Panc1 (cell line): Measurements from ENCODE around the gene GRID1. TPM values are rescaled to one million over a fixed set of nuclear protein-coding genes. Genes with fewer than 3 reads are reported as not detected.

Experiments
- ATAC-seq: fragments of 200-7000 bp; cut with Tn5 transposase; 2 replicates; pipeline ENCODE4 v1.9.1; 2020; ENCODE audit warnings: mild to moderate bottlenecking, moderate library complexity
- BruUV-seq: library from RNA; stranded (reverse); fragments of 400-500 nt; replicated peaks from 2 replicates; lab custom pipeline; 2021; lab: Mats Ljungman, UMichigan
- CTCF ChIA-PET: fragments of 300-600 bp; sonication (Branson Sonifier 250); formaldehyde crosslinking; loops from one replicate; lab custom pipeline; 2022; ENCODE audit warnings: antibody characterized with exemption; lab: Charles Lee
- POLR2A ChIA-PET: fragments of 300-600 bp; sonication (Branson Sonifier 250); formaldehyde crosslinking; loops from one replicate; lab custom pipeline; 2022; ENCODE audit warnings: antibody characterized with exemption; lab: Charles Lee
- DNase-seq: peaks from one replicate; pipeline ENCODE4 v3.0.0-alpha.2; 2010; ENCODE audit warnings: low read depth, low spot score
- H3K27ac ChIP-seq: 2 replicates; pipeline ENCODE4 v1.5.1; 2011; ENCODE audit warnings: mild to moderate bottlenecking, low read length, inconsistent platforms
- H3K27me3 ChIP-seq: fragments of 200-500 bp; sonication (Bioruptor generic); 2 replicates; pipeline ENCODE4 v1.6.0; 2014; ENCODE audit warnings: low read length, inconsistent platforms; ENCODE audit not compliant: control insufficient read depth, insufficient read depth
- H3K36me3 ChIP-seq: fragments of 200-500 bp; sonication (Bioruptor generic); 2 replicates; pipeline ENCODE4 v1.5.1; 2014; ENCODE audit warnings: inconsistent platforms, mild to moderate bottlenecking, low read length, moderate library complexity; ENCODE audit not compliant: control insufficient read depth, insufficient read depth
- H3K4me1 ChIP-seq: 2 replicates; pipeline ENCODE4 v1.5.1; 2011; ENCODE audit warnings: inconsistent platforms, mild to moderate bottlenecking, low read length, moderate library complexity; ENCODE audit not compliant: control insufficient read depth, insufficient read depth
- H3K4me3 ChIP-seq, 2 experiments: 2 replicates each; pipeline ENCODE4 v1.5.1; 2011 to 2012; ENCODE audit warnings: low read depth in 2 of 2, low read length in 2 of 2, mild to moderate bottlenecking in 2 of 2, inconsistent platforms in 1 of 2, moderate library complexity in 1 of 2
- H3K9me3 ChIP-seq: fragments of 200-500 bp; sonication (Bioruptor generic); 2 replicates; pipeline ENCODE4 v1.5.1; 2014; ENCODE audit warnings: low read depth, mild to moderate bottlenecking, inconsistent platforms, low read length, moderate library complexity; ENCODE audit not compliant: control insufficient read depth, insufficient read depth
- POLR2AphosphoS5 ChIP-seq: IDR thresholded peaks from 2 replicates; pipeline ENCODE4 v1.6.1; 2012; ENCODE audit warnings: mild to moderate bottlenecking, low read depth, low read length, moderate library complexity
- REST ChIP-seq, 2 experiments: IDR thresholded peaks; 2 replicates each; pipeline ENCODE4 v1.6.1; 2011 to 2012; ENCODE audit warnings: low read depth in 2 of 2, control low read depth in 1 of 2, low read length in 1 of 2, mild to moderate bottlenecking in 1 of 2, moderate library complexity in 1 of 2; ENCODE audit not compliant: insufficient read depth in 1 of 2
- SIN3A ChIP-seq: IDR thresholded peaks from 2 replicates; pipeline ENCODE4 v1.6.1; 2012; ENCODE audit warnings: low read depth, mild to moderate bottlenecking, low read length, moderate library complexity, borderline replicate concordance; ENCODE audit not compliant: insufficient read depth
- TCF7L2 ChIP-seq: IDR thresholded peaks from 2 replicates; pipeline ENCODE4 v1.6.1; 2011; ENCODE audit warnings: mild to moderate bottlenecking, low read depth, low read length, inconsistent platforms
- in situ Hi-C: cut with HindIII; loops from 2 replicates; pipeline ENCODE4 v1.10.0; 2016; ENCODE audit warnings: low sequenced_read_pairs, low pct_unique_long_range_greater_than_20kb
- intact Hi-C: fragments of 100-400 bp; cut with micrococcal nuclease; formaldehyde crosslinking; loops from one replicate; pipeline ENCODE4 v1.10.0; 2022; ENCODE audit not compliant: unreplicated experiment
- total RNA-seq: library from RNA; stranded (reverse); gene quantifications from one replicate; pipeline ENCODE4 v1.2.1, GENCODE V29; 2021; ENCODE audit not compliant: unreplicated experiment
- TF ChIP-seq, protein P1 (sequence below): fragments of 450-650 bp; IDR thresholded peaks from 2 replicates; pipeline ENCODE4 v1.5.1; 2017; ENCODE audit warnings: mild to moderate bottlenecking

Gene GRID1
- total RNA-seq, 1 experiment from 2014 or later, result 2.3 TPM

DNA sequence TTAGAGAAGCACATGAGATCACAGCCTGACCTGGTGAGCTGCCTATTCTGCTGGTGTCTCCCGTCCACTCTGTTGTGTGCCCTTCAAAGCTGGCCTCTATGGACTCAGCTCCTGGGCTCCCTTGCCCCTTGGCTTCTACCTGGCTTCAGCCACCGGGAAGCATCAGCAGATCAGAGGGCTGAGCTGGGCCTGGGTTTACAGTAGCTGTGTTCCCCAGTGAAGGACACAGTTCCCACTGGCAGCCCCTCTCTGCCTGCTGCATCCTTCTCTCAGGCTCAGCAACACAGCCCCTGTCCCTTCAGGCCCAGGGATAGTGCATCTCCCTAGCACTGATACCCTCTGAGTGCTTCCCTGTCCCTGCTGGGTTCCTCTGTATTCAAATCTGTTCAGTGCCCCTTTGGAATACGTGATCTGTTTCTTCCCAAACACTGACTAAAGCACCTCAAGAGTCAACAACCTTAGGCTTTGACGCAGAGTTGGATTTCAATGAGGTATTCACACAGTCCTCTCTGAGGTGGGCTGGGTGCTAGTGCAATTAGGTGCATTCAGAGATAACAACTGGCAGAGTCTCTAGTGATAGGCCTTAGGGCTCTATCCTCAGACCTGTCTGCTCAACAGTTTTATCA is 109.8 kb downstream of the GRID1 start:
- intact Hi-C loops, result no loop called here
- no TSS peak for BruUV-seq
- 0 out of 2 replicates have a peak, but pooled peaks cover 2% of the 10 kb centered on the region for H3K27me3 ChIP-seq
- ChIA-PET CTCF (no interaction called here), POLR2A (interaction anchor here (0.7 kb wide), 1 partner anchor 944 kb away, joined by 3 read pairs; no protein-coding TSS in a partner anchor)
- H3K4me3 ChIP-seq, result no peak overlapping the region
- H3K36me3 ChIP-seq, result no peaks in the 10 kb centered on the region
- no peak for DNase-seq
- no peak for ATAC-seq
- TF ChIP-seq POLR2AphosphoS5 (no peak), SIN3A (no peak), TCF7L2 (no peak), REST (IDR thresholded peaks at IDR 0.05; ENCODE audit: insufficient read depth in 1 of 2, low read depth in 2 of 2, low read length in 1 of 2) (no peak)
- TF ChIP-seq, protein P1, sequence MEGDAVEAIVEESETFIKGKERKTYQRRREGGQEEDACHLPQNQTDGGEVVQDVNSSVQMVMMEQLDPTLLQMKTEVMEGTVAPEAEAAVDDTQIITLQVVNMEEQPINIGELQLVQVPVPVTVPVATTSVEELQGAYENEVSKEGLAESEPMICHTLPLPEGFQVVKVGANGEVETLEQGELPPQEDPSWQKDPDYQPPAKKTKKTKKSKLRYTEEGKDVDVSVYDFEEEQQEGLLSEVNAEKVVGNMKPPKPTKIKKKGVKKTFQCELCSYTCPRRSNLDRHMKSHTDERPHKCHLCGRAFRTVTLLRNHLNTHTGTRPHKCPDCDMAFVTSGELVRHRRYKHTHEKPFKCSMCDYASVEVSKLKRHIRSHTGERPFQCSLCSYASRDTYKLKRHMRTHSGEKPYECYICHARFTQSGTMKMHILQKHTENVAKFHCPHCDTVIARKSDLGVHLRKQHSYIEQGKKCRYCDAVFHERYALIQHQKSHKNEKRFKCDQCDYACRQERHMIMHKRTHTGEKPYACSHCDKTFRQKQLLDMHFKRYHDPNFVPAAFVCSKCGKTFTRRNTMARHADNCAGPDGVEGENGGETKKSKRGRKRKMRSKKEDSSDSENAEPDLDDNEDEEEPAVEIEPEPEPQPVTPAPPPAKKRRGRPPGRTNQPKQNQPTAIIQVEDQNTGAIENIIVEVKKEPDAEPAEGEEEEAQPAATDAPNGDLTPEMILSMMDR, result no peak
- no peaks in the 10 kb centered on the region for H3K9me3 ChIP-seq
- no peak overlapping the region for H3K27ac ChIP-seq
- no peaks in the 10 kb centered on the region for H3K4me1 ChIP-seq
- in situ Hi-C loops, result no loop called here

- intact Hi-C loops (no loop called here), in situ Hi-C loops (no loop called here)
- no TSS peak for BruUV-seq
- TF ChIP-seq, protein P1, result no peak
- TF ChIP-seq POLR2AphosphoS5 (no peak), SIN3A (no peak), TCF7L2 (no peak), REST (IDR thresholded peaks at IDR 0.05; ENCODE audit: insufficient read depth in 1 of 2, low read depth in 2 of 2, low read length in 1 of 2) (no peak)
- ATAC-seq, result no peak
- Histone ChIP-seq H3K27me3 (0 out of 2 replicates have a peak, but pooled peaks cover 2% of the 10 kb centered on the region), H3K27ac (no peak overlapping the region), H3K4me1 (no peaks in the 10 kb centered on the region), H3K36me3 (no peaks in the 10 kb centered on the region), H3K4me3 (no peak overlapping the region), H3K9me3 (no peaks in the 10 kb centered on the region)
- ChIA-PET POLR2A (no interaction called here), CTCF (interaction anchor here (0.6 kb wide), 2 partner anchors 752 to 784 kb away, joined by 3 to 7 read pairs; no protein-coding TSS in a partner anchor)
- no peak for DNase-seq
Measured at GRCh38 chr10:86255405-86256251, 111.0 kb downstream of the GRID1 start.
